PC-3 (cell line): ENCODE results near the gene TSPEAR. TPM values are rescaled to one million over a fixed set of nuclear protein-coding genes. Genes with fewer than 3 reads are reported as not detected.
A peak's percentile ranks its signal among the peaks of the same experiment; 100 is the strongest.

Experiments used
- ATAC-seq: fragments of 200-7000 bp; cut with Tn5 transposase; 2 replicates; pipeline ENCODE4 v1.9.1; 2020; ENCODE audit warnings: mild to moderate bottlenecking, moderate library complexity
- BruUV-seq: library from RNA; stranded (reverse); fragments of 400-500 nt; replicated peaks from 2 replicates; lab custom pipeline; 2021; lab: Mats Ljungman, UMichigan
- CTCF ChIA-PET: fragments of 300-600 bp; sonication (Branson Sonifier 250); formaldehyde crosslinking; loops from one replicate; lab custom pipeline; 2022; ENCODE audit warnings: antibody characterized with exemption; lab: Charles Lee
- POLR2A ChIA-PET: fragments of 300-600 bp; sonication (Branson Sonifier 250); formaldehyde crosslinking; loops from one replicate; lab custom pipeline; 2022; ENCODE audit warnings: antibody characterized with exemption; ENCODE audit not compliant: unreplicated experiment; lab: Charles Lee
- DNase-seq: peaks from one replicate; pipeline ENCODE4 v3.0.0-alpha.2; 2015
- H2AFZ ChIP-seq: fragments of 300-600 bp; sonication (generic); 2 replicates; pipeline ENCODE4 v1.6.0; 2016; ENCODE audit warnings: antibody characterized with exemption, low read length
- H3F3A ChIP-seq: fragments of 300-600 bp; sonication (generic); one replicate; pipeline ENCODE4 v1.6.0; 2017; ENCODE audit warnings: antibody characterized with exemption, low read length, control low read depth, mild to moderate bottlenecking; ENCODE audit not compliant: unreplicated experiment
- H3K27ac ChIP-seq: fragments of 300-600 bp; sonication (generic); 2 replicates; pipeline ENCODE4 v1.5.1; 2016; ENCODE audit warnings: mild to moderate bottlenecking, low read length
- H3K27me3 ChIP-seq: fragments of 300-600 bp; sonication (generic); 2 replicates; pipeline ENCODE4 v1.6.1; 2016; ENCODE audit warnings: low read length, mixed read lengths
- H3K36me3 ChIP-seq: fragments of 300-600 bp; sonication (generic); 2 replicates; pipeline ENCODE4 v1.6.1; 2016; ENCODE audit warnings: low read depth, mixed run types, low read length, mixed read lengths
- H3K4me1 ChIP-seq: fragments of 300-600 bp; sonication (generic); 2 replicates; pipeline ENCODE4 v1.5.1; 2016; ENCODE audit warnings: low read length; ENCODE audit not compliant: insufficient read depth
- H3K4me2 ChIP-seq: fragments of 300-600 bp; sonication (generic); 2 replicates; pipeline ENCODE4 v1.6.0; 2016; ENCODE audit warnings: low read length
- H3K4me3 ChIP-seq: fragments of 300-600 bp; sonication (generic); 2 replicates; pipeline ENCODE4 v1.5.1; 2016; ENCODE audit warnings: mild to moderate bottlenecking, low read length, mixed read lengths
- H3K79me2 ChIP-seq: fragments of 300-600 bp; sonication (generic); 2 replicates; pipeline ENCODE4 v1.6.1; 2017; ENCODE audit warnings: low read length, mixed read lengths
- H3K9ac ChIP-seq: fragments of 300-600 bp; sonication (generic); 2 replicates; pipeline ENCODE4 v1.6.0; 2016; ENCODE audit warnings: mild to moderate bottlenecking, low read length
- H3K9me2 ChIP-seq: fragments of 300-600 bp; sonication (generic); replicated peaks from 2 replicates; pipeline ENCODE4 v1.6.1; 2016; ENCODE audit warnings: mixed run types, low read length, mixed read lengths
- H3K9me3 ChIP-seq: fragments of 300-600 bp; sonication (generic); 2 replicates; pipeline ENCODE4 v1.6.1; 2016; ENCODE audit warnings: low read length, mixed read lengths
- H4K20me1 ChIP-seq: fragments of 300-600 bp; sonication (generic); 2 replicates; pipeline ENCODE4 v1.6.1; 2016; ENCODE audit warnings: low read length, mixed read lengths
- EZH2 ChIP-seq: fragments of 300-600 bp; sonication (generic); IDR thresholded peaks from one replicate; pipeline ENCODE4 v1.6.1; 2017; ENCODE audit warnings: antibody characterized with exemption, mild to moderate bottlenecking, low read length; ENCODE audit not compliant: unreplicated experiment
- EZH2phosphoT487 ChIP-seq: fragments of 300-600 bp; sonication (generic); IDR thresholded peaks from 2 replicates; pipeline ENCODE4 v1.6.1; 2018; ENCODE audit warnings: mild to moderate bottlenecking, antibody characterized with exemption, low read length, borderline replicate concordance
- intact Hi-C: fragments of 100-400 bp; cut with micrococcal nuclease; formaldehyde crosslinking; loops from 2 replicates; pipeline ENCODE4 v1.9.0; 2023
- total RNA-seq: library from RNA; depleted of rRNA; stranded (reverse); fragments of >200 nt; gene quantifications from 2 replicates; pipeline ENCODE4 v1.2.3, GENCODE V29; 2014
- TF ChIP-seq, protein P1 (sequence below): fragments of 300-600 bp; sonication (generic); conservative IDR thresholded peaks from 2 replicates; pipeline ENCODE4 v1.5.1; 2017; ENCODE audit warnings: antibody characterized with exemption, low read depth, mild to moderate bottlenecking, low read length

The TSPEAR gene
- total RNA-seq, 1 experiment from 2014 or later = 2.1 TPM

DNA sequence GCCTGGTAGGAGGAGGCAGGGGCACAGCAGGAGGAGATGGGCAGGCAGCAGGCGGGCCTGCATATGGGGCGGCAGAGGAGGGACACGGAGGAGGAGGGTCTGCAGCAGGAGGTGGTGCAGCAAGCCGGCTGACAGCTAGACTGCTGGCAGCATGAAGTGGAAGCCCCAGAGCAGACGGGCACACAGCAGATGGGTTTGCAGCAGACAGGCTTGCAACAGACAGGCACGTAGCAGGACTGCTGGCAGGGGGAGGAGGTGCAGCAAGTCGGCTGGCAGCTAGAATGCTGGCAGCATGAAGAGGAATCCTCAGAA is 131.6 kb downstream of the TSPEAR start:
- Histone ChIP-seq H3F3A (no peaks in the 10 kb centered on the region), H3K36me3 (no peaks in the 10 kb centered on the region), H3K9me2 (no peaks in the 10 kb centered on the region), H3K4me3 (peak overlapping the region; percentile 51; the same call in 1 of the 2 replicates), H3K27ac (no peak overlapping the region), H3K4me2 (peak overlapping the region; percentile 82), H3K9me3 (0 out of 2 replicates have a peak, but pooled peaks cover 5% of the 10 kb centered on the region), H3K4me1 (peaks cover 10% of the 10 kb centered on the region; the same call in 1 of the 2 replicates), H3K9ac (no peak overlapping the region), H3K27me3 (no peaks in the 10 kb centered on the region), H2AFZ (peak overlapping the region; percentile 61; the same call in 1 of the 2 replicates), H4K20me1 (no peaks in the 10 kb centered on the region), H3K79me2 (no peaks in the 10 kb centered on the region)
- CTCF ChIA-PET = interaction anchor here (1.7 kb wide), 1 partner anchor 214 kb away, joined by 4 read pairs; no protein-coding TSS in a partner anchor
- POLR2A ChIA-PET = no interaction called here
- TF ChIP-seq EZH2 (no peak), EZH2phosphoT487 (no peak)
- TF ChIP-seq, protein P1, sequence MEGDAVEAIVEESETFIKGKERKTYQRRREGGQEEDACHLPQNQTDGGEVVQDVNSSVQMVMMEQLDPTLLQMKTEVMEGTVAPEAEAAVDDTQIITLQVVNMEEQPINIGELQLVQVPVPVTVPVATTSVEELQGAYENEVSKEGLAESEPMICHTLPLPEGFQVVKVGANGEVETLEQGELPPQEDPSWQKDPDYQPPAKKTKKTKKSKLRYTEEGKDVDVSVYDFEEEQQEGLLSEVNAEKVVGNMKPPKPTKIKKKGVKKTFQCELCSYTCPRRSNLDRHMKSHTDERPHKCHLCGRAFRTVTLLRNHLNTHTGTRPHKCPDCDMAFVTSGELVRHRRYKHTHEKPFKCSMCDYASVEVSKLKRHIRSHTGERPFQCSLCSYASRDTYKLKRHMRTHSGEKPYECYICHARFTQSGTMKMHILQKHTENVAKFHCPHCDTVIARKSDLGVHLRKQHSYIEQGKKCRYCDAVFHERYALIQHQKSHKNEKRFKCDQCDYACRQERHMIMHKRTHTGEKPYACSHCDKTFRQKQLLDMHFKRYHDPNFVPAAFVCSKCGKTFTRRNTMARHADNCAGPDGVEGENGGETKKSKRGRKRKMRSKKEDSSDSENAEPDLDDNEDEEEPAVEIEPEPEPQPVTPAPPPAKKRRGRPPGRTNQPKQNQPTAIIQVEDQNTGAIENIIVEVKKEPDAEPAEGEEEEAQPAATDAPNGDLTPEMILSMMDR = no peak
- intact Hi-C loops = no loop called here
- ATAC-seq (peak; percentile 8), DNase-seq (no peak)
- no TSS peak for BruUV-seq

DNA sequence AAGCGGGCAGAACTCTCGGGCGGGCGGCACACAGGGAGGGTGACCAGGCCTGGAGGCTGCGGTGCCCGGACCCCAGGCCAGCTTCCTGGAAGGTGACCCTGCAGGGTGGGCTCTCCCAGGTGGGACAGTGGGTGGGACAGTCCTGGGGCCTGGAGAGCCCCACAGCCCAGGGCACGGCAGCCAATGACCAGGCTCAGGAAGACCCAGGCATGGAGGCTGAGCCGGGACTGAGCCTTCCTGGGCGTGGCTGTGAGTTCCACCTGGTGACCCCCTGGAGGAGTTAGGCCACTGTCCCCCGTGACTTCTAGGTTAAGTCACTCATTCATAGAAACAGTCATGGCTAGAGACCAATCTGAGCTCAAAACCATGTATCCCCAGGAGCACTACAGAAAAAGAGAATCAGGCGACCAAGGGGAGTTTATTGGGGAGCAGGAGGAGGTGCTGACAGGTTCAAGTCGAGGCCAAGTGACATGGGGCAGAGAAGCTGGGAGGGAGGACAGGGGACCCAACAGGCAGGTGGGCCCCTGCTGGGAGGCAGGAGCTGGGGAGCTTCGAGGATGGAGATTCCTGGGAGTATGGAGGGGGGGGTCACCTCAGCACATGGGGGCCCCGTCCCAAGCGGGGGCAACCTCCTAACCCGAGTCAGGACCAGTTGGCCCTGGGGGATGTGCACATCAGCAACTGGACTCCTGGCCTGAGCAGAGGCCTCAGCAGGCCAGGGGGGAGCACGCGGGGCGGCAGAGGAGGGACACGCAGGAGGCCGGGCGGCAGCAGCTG is 132.1 kb downstream of the TSPEAR start:
- POLR2A ChIA-PET = no interaction called here
- Histone ChIP-seq H3K4me2 (no peak overlapping the region), H3K27me3 (no peaks in the 10 kb centered on the region), H3K9me3 (0 out of 2 replicates have a peak, but pooled peaks cover 5% of the 10 kb centered on the region), H3K4me1 (peaks cover 10% of the 10 kb centered on the region; the same call in 1 of the 2 replicates), H3F3A (no peaks in the 10 kb centered on the region), H4K20me1 (no peaks in the 10 kb centered on the region), H2AFZ (no peak overlapping the region), H3K27ac (no peak overlapping the region), H3K36me3 (no peaks in the 10 kb centered on the region), H3K4me3 (no peak overlapping the region), H3K79me2 (no peaks in the 10 kb centered on the region), H3K9ac (no peak overlapping the region), H3K9me2 (no peaks in the 10 kb centered on the region)
- no TSS peak for BruUV-seq
- DNase-seq (no peak), ATAC-seq (no peak)
- intact Hi-C loops = no loop called here
- CTCF ChIA-PET = interaction anchor here (1.7 kb wide), 1 partner anchor 215 kb away, joined by 4 read pairs; no protein-coding TSS in a partner anchor
- TF ChIP-seq EZH2 = no peak
- TF ChIP-seq, protein P1 = no peak
- no peak for TF ChIP-seq EZH2phosphoT487
